Muscle layer of duodenum (tissue), 2 donors: ENCODE data around the gene SLC51A.
"Not testable (repeated sequence)": the region's sequence is repeated elsewhere in the genome, so short reads cannot be mapped to it uniquely, and the experiment has no call there.

Experiments used
- H3K27ac ChIP-seq: one replicate; pipeline ENCODE4 v1.7.0; 2013; ENCODE audit warnings: mild to moderate bottlenecking, low read length
- H3K27me3 ChIP-seq: one replicate; pipeline ENCODE4 v1.7.0; 2013; ENCODE audit warnings: low read depth, mild to moderate bottlenecking, control low read depth, low read length
- H3K36me3 ChIP-seq, 2 donors: one replicate each; pipeline ENCODE4 v1.7.0; 2013; ENCODE audit warnings: low read length in 2 of 2, control low read depth in 1 of 2, mild to moderate bottlenecking in 1 of 2; ENCODE audit not compliant: insufficient read depth in 2 of 2, control insufficient read depth in 1 of 2
- H3K4me1 ChIP-seq, 2 donors: one replicate each; pipeline ENCODE4 v1.7.0; 2013; ENCODE audit warnings: low read length in 2 of 2, mild to moderate bottlenecking in 2 of 2, control low read depth in 1 of 2, moderate library complexity in 1 of 2; ENCODE audit not compliant: insufficient read depth in 2 of 2, control insufficient read depth in 1 of 2
- H3K4me3 ChIP-seq, 2 donors: one replicate each; pipeline ENCODE4 v1.7.0; 2013; ENCODE audit warnings: low read length in 2 of 2, low read depth in 1 of 2, mild to moderate bottlenecking in 1 of 2
- H3K9me3 ChIP-seq, 2 donors: one replicate each; pipeline ENCODE4 v1.7.0; 2013; ENCODE audit warnings: low read length in 2 of 2, control low read depth in 1 of 2, mild to moderate bottlenecking in 1 of 2; ENCODE audit not compliant: control insufficient read depth in 1 of 2
- donor health status: healthy.

The SLC51A gene

GRCh38 chr3:196232882-196233251 lies 16.5 kb downstream of the SLC51A start:
- no peaks in the 10 kb centered on the region for H3K9me3 ChIP-seq
- H3K4me1 ChIP-seq: no peaks in the 10 kb centered on the region
- no peak overlapping the region for H3K4me3 ChIP-seq
- H3K27me3 ChIP-seq: no peaks in the 10 kb centered on the region
- H3K36me3 ChIP-seq: peaks cover 11 to 12% of the 10 kb centered on the region in 2 donors
- no peak overlapping the region for H3K27ac ChIP-seq

GRCh38 chr3:196235452-196236122 lies 19.3 kb downstream of the SLC51A start:
- Histone ChIP-seq H3K27ac (no peak overlapping the region), H3K4me3 (no peak overlapping the region), H3K27me3 (no peaks in the 10 kb centered on the region), H3K9me3 (no peaks in the 10 kb centered on the region), H3K4me1 (no peaks in the 10 kb centered on the region), H3K36me3 (peaks cover 23 to 26% of the 10 kb centered on the region in 2 donors)

GRCh38 chr3:196236223-196236622 lies 19.9 kb downstream of the SLC51A start:
- no peak overlapping the region for H3K4me3 ChIP-seq
- no peaks in the 10 kb centered on the region for H3K27me3 ChIP-seq
- no peaks in the 10 kb centered on the region for H3K9me3 ChIP-seq
- no peaks in the 10 kb centered on the region for H3K4me1 ChIP-seq
- H3K36me3 ChIP-seq: peaks cover 24 to 26% of the 10 kb centered on the region in 2 donors
- H3K27ac ChIP-seq: no peak overlapping the region

GRCh38 chr3:196237203-196237602 lies 20.9 kb downstream of the SLC51A start:
- H3K27ac ChIP-seq: no peak overlapping the region
- no peaks in the 10 kb centered on the region for H3K4me1 ChIP-seq
- H3K27me3 ChIP-seq: no peaks in the 10 kb centered on the region
- H3K9me3 ChIP-seq: no peaks in the 10 kb centered on the region
- no peak overlapping the region for H3K4me3 ChIP-seq
- H3K36me3 ChIP-seq: peaks cover 34 to 35% of the 10 kb centered on the region in 2 donors

- H3K36me3 ChIP-seq: peaks cover 40% of the 10 kb centered on the region in 2 donors
- no peaks in the 10 kb centered on the region for H3K9me3 ChIP-seq
Observed at GRCh38 chr3:196238612-196239560, 22.6 kb downstream of the SLC51A start.

GRCh38 chr3:196240424-196240823 lies 24.1 kb downstream of the SLC51A start:
- Histone ChIP-seq H3K36me3 (peaks cover 43 to 48% of the 10 kb centered on the region in 2 donors), H3K27me3 (no peaks in the 10 kb centered on the region), H3K27ac (no peak overlapping the region), H3K4me3 (no peak overlapping the region), H3K9me3 (no peaks in the 10 kb centered on the region), H3K4me1 (no peaks in the 10 kb centered on the region)

More at GRCh38 chr3:196238612-196239560, 22.6 kb downstream of the SLC51A start:
- H3K4me1 ChIP-seq: no peaks in the 10 kb centered on the region
- no peaks in the 10 kb centered on the region for H3K27me3 ChIP-seq
- no peak overlapping the region for H3K27ac ChIP-seq
- no peak overlapping the region for H3K4me3 ChIP-seq

GRCh38 chr3:196241704-196242103 lies 25.4 kb downstream of the SLC51A start:
- no peak overlapping the region for H3K27ac ChIP-seq
- H3K36me3 ChIP-seq: peaks cover 48 to 60% of the 10 kb centered on the region in 2 donors
- H3K4me1 ChIP-seq: no peaks in the 10 kb centered on the region
- no peak overlapping the region for H3K4me3 ChIP-seq
- H3K27me3 ChIP-seq: no peaks in the 10 kb centered on the region
- H3K9me3 ChIP-seq: no peaks in the 10 kb centered on the region

GRCh38 chr3:196244166-196244565 lies 27.8 kb downstream of the SLC51A start:
- H3K9me3 ChIP-seq, H3K27me3 ChIP-seq, H3K4me3 ChIP-seq, H3K4me1 ChIP-seq, H3K27ac ChIP-seq: not testable (repeated sequence)
- H3K36me3 ChIP-seq: peaks cover 37 to 52% of the 10 kb centered on the region in 2 donors

GRCh38 chr3:196246612-196247308 lies 30.4 kb downstream of the SLC51A start:
- H3K36me3 ChIP-seq: peaks cover 30 to 45% of the 10 kb centered on the region in 2 donors
- H3K9me3 ChIP-seq: no peaks in the 10 kb centered on the region
- H3K4me3 ChIP-seq: no peak overlapping the region

GRCh38 chr3:196251918-196252317 lies 35.6 kb downstream of the SLC51A start:
- peaks cover 15 to 28% of the 10 kb centered on the region in 2 donors for H3K36me3 ChIP-seq
- H3K4me1 ChIP-seq: no peaks in the 10 kb centered on the region
- no peaks in the 10 kb centered on the region for H3K9me3 ChIP-seq
- no peaks in the 10 kb centered on the region for H3K27me3 ChIP-seq
- no peak overlapping the region for H3K27ac ChIP-seq
- no peak overlapping the region for H3K4me3 ChIP-seq

More at GRCh38 chr3:196246612-196247308, 30.4 kb downstream of the SLC51A start:
- no peaks in the 10 kb centered on the region for H3K27me3 ChIP-seq
- no peak overlapping the region for H3K27ac ChIP-seq
- no peaks in the 10 kb centered on the region for H3K4me1 ChIP-seq
